Dendritic cell treated with granulocyte-macrophage colony-stimulating factor and Interleukin-4, amounts not matched to agents 40 ng/mL and 50 ng/mL, for 4 days (primary cell): ENCODE data around the gene GAN.

ENCODE experiments used
- H3K27ac Mint-ChIP-seq: one replicate; pipeline ENCODE4 v1.8.0; 2022; ENCODE audit warnings: mild to moderate bottlenecking, mixed read lengths
- H3K27me3 Mint-ChIP-seq: one replicate; pipeline ENCODE4 v1.8.0; 2022; ENCODE audit warnings: mild to moderate bottlenecking, mixed read lengths
- H3K36me3 Mint-ChIP-seq: one replicate; pipeline ENCODE4 v1.8.0; 2022; ENCODE audit warnings: low read depth, mixed read lengths
- H3K4me1 Mint-ChIP-seq: one replicate; pipeline ENCODE4 v1.8.0; 2022; ENCODE audit warnings: low read depth, mixed read lengths
- H3K4me3 Mint-ChIP-seq: one replicate; pipeline ENCODE4 v1.8.0; 2022; ENCODE audit warnings: mild to moderate bottlenecking, moderate library complexity, mixed read lengths
- H3K9me3 Mint-ChIP-seq: one replicate; pipeline ENCODE4 v1.8.0; 2022; ENCODE audit warnings: mixed read lengths
- intact Hi-C: fragments of 100-400 bp; cut with micrococcal nuclease; formaldehyde crosslinking; loops from one replicate; pipeline ENCODE4 v1.15.0; 2022

Gene GAN, protein sequence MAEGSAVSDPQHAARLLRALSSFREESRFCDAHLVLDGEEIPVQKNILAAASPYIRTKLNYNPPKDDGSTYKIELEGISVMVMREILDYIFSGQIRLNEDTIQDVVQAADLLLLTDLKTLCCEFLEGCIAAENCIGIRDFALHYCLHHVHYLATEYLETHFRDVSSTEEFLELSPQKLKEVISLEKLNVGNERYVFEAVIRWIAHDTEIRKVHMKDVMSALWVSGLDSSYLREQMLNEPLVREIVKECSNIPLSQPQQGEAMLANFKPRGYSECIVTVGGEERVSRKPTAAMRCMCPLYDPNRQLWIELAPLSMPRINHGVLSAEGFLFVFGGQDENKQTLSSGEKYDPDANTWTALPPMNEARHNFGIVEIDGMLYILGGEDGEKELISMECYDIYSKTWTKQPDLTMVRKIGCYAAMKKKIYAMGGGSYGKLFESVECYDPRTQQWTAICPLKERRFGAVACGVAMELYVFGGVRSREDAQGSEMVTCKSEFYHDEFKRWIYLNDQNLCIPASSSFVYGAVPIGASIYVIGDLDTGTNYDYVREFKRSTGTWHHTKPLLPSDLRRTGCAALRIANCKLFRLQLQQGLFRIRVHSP

DNA sequence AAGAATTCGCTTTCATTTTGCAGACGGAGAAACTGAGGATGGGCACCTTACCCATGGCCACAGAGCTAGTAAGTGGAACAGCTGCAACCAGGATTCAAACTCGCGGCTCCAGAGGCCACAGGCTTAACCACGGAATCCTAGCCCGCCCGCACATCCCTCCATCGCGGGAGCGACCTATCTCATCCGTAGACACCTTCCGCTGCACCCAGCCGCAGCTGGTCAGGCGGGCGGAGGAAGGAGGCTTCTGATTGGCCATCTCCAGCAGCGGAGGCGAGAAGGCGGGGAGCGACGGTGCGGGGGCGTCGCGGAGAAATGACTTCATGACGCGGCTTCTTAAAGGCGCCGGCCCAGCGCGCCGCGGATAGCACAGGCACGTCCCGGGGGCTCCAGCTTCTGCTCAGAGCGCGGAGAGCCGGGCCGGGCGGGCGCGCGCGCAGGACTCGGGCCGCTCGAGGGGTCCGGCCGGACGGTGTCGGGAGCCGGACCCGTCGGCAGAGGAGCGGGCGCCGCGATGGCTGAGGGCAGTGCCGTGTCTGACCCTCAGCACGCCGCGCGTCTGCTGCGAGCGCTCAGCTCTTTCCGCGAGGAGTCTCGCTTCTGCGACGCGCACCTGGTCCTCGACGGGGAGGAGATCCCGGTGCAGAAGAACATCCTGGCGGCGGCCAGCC, at the start of gene GAN:
TSS of gene GAN (plus strand) at position 360 of the 668 bp plus-strand sequence. CDS start at position 512, 152 bp downstream.
- Mint-ChIP-seq H3K27me3 (no peaks in the 10 kb centered on the region), H3K9me3 (no peaks in the 10 kb centered on the region), H3K27ac (peak within 1 kb of the TSS; percentile 79), H3K4me1 (peaks cover 33% of the 10 kb centered on the region), H3K36me3 (peaks cover 8% of the 10 kb centered on the region), H3K4me3 (peak within 1 kb of the TSS; percentile 89)
- intact Hi-C loops: loop anchor here (2.0 to 10.0 kb wide), 2 partner anchors 238 to 310 kb away; partner anchors contain the start of genes C16orf46, CENPN and CMC2

DNA sequence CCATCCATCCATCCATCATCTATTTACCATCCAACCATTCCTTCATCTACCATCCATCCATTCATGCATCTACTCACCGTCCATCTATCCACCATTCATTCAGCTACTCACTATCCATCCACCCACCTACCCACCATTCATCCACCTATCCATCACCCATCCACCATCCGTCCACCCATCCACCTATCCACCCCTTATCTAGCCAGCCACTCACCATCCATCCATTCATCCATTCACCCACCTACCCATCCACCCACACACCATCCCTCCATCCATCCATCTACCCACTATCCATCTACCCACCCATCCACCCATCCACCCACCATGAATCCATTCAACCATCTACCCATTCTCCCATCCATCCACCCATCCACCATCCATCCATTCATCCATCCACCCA, 49.7 kb upstream of the GAN start:
- intact Hi-C loops: no loop called here
- H3K27me3 Mint-ChIP-seq: no peaks in the 10 kb centered on the region

DNA sequence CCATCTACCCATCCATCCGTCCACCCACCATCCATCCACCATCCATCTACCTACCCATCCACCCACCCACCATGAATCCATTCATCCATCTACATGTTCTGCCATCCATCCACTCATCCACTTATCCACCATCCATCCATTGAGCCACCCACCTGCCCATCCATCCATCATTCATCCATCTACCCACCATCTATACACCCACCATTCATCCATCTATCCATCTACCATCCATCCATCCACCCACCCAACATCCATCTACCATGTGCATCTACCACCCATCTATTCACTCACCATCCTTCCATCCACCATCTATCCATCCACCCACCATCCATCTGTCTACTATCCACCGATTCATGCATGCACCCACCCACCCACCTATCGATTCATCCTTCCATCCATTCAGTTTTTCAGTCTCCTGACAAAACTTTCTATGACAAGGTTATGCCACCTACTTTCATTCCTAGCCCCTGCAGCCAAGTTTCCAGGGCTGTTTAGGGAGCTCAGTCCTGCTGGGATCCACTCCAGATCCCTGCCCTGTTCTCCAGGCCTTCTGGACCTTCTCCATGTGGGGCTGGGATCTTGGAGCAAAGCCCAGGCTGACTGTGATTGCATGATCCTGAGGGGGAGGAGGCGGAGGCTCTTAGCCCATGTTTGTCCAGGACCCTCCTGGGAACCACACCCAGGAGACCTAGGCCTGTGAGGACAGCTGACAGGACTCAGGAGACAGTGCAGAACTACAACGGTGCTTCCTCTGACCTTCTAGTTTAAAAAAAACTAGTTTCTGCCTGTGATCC, 48.9 kb upstream of the GAN start:
- intact Hi-C loops: no loop called here
- Mint-ChIP-seq H3K27ac (no peak overlapping the region), H3K4me3 (no peak overlapping the region), H3K36me3 (no peaks in the 10 kb centered on the region), H3K27me3 (no peaks in the 10 kb centered on the region), H3K4me1 (peaks cover 3% of the 10 kb centered on the region), H3K9me3 (no peaks in the 10 kb centered on the region)

More for the DNA sequence above, 49.7 kb upstream of the GAN start:
- Mint-ChIP-seq H3K4me3 (no peak overlapping the region), H3K9me3 (no peaks in the 10 kb centered on the region), H3K27ac (no peak overlapping the region), H3K36me3 (no peaks in the 10 kb centered on the region), H3K4me1 (peaks cover 5% of the 10 kb centered on the region)

DNA sequence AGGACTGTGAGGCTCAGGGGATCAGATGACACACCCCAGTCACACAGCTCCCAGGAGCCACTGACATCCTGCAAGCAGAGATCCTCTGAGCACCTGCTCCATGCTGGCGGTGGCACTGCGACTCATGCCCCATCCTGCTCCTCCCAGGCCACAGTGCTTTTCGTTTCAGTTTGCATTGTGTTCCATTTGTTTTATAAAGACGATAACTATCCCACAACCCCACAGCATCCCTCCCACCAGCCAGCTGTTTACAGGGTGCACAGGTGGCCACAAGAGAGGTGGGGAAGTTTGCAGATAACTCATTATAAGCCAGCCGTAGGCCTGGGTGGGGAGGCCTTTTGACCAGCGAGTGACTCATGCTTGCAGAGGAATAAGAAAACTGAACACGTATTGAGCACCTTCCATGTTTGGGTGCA, 48.1 kb upstream of the GAN start:
- Mint-ChIP-seq H3K36me3 (no peaks in the 10 kb centered on the region), H3K4me3 (no peak overlapping the region), H3K27me3 (no peaks in the 10 kb centered on the region), H3K9me3 (no peaks in the 10 kb centered on the region), H3K27ac (no peak overlapping the region), H3K4me1 (no peaks in the 10 kb centered on the region)
- intact Hi-C loops: no loop called here

DNA sequence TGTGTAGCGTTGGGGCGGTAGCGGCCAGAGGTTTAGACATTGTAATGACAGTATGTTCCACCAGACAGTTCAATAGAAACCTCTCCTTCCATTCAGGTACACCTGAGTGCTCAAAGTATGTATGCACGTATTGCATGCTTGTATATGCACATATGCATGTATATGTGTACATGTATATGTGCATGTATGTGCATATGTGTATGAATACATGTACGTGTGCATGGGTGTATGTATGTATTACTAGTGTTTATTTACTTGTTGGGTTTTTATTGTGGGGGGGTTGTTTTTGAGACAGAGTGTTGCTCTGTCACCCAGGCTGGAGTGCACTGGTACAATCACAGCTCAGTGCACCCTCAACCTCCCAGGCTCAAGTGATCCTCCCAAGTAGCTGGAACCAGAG, 46.3 kb upstream of the GAN start:
- Mint-ChIP-seq H3K4me3 (no peak overlapping the region), H3K27ac (no peak overlapping the region), H3K27me3 (no peaks in the 10 kb centered on the region), H3K9me3 (no peaks in the 10 kb centered on the region), H3K36me3 (no peaks in the 10 kb centered on the region), H3K4me1 (no peaks in the 10 kb centered on the region)
- intact Hi-C loops: no loop called here

DNA sequence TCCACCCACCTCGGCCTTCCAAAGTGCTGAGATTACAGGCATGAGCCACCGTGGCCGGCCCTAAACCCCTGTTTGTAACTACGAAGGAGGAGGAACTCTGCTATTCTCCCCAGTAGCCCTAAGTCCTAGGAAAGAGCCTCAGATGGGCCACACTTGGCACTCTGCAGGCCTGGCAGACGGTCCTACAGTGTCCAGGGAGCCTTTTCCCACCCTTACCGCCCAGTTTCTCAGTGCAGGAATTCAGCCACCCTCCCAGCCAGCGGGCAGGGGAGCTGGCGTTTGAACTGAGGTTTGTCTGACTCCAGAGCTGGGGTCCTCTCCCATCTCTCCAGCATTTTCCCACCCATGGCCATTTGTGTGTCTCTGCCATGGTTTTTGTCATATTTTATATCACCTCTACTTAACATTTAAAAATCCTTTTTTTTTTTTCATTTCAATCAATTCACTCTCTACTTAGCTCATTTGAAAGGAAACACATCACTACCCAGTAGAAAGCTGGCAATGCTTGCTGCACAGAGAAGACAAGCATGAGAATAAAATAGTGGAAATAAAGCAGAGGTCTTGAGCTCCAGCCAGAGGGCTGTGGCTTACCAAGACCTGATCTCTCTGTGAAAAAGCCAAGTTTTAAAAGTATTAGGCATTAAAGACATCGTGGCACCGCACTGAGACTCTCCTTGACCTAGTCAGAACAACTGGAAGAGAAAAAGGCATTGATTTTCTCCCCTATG, 41.4 kb upstream of the GAN start:
- H3K27me3 Mint-ChIP-seq: no peaks in the 10 kb centered on the region
- H3K4me3 Mint-ChIP-seq: no peak overlapping the region
- intact Hi-C loops: no loop called here
- no peaks in the 10 kb centered on the region for H3K4me1 Mint-ChIP-seq
- no peak overlapping the region for H3K27ac Mint-ChIP-seq
- no peaks in the 10 kb centered on the region for H3K9me3 Mint-ChIP-seq
- no peaks in the 10 kb centered on the region for H3K36me3 Mint-ChIP-seq

DNA sequence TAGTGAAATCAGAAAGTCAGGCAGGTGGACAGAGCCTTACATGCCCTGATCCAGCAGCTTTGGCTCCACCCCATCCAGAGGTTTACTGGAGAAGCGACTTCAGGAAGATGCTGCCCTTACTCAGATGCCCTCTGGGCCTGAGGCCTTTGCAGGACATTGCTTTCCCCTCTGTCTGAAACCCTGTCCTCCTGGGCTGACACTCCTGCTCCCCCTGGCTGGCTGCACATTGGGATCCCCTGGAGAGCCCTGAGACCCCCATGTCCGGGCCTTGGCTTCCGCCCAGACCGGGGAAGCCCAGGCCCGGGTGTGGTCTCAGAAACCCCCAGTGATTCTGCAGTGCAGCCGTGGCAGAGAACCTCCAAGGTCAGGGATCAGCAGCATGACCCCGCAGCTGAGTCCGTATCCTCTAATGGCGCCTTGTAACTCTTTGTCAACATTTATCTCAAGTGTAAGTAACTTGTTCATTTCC, 39.7 kb upstream of the GAN start:
- no peak overlapping the region for H3K27ac Mint-ChIP-seq
- intact Hi-C loops: no loop called here
- H3K9me3 Mint-ChIP-seq: no peaks in the 10 kb centered on the region

DNA sequence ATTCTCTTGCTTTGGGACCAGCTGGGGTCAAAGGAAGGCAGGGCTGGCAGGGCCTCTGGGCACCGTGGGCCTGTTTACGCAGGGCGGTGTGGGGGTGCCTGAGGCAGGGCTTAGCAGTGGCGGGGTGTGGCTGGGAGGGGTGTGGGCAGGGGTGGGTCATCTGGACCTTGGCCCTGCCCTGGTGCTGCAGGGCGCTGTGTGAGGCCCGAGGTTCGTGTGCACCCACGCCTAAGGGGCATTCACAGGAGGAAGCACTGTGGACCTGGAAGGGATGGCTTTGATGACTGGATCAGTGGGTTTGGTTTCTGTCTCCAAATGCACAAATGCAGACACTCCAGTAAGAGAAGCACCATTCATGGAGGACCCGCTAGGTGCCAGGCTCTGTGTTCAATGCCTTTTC, 39.0 kb upstream of the GAN start:
- H3K4me3 Mint-ChIP-seq: no peak overlapping the region
- no peaks in the 10 kb centered on the region for H3K36me3 Mint-ChIP-seq
- intact Hi-C loops: no loop called here
- no peaks in the 10 kb centered on the region for H3K4me1 Mint-ChIP-seq
- H3K27me3 Mint-ChIP-seq: no peaks in the 10 kb centered on the region
- H3K27ac Mint-ChIP-seq: no peak overlapping the region
- H3K9me3 Mint-ChIP-seq: no peaks in the 10 kb centered on the region

More for the DNA sequence above, 39.7 kb upstream of the GAN start:
- no peaks in the 10 kb centered on the region for H3K27me3 Mint-ChIP-seq
- H3K4me3 Mint-ChIP-seq: no peak overlapping the region
- no peaks in the 10 kb centered on the region for H3K4me1 Mint-ChIP-seq
- no peaks in the 10 kb centered on the region for H3K36me3 Mint-ChIP-seq

DNA sequence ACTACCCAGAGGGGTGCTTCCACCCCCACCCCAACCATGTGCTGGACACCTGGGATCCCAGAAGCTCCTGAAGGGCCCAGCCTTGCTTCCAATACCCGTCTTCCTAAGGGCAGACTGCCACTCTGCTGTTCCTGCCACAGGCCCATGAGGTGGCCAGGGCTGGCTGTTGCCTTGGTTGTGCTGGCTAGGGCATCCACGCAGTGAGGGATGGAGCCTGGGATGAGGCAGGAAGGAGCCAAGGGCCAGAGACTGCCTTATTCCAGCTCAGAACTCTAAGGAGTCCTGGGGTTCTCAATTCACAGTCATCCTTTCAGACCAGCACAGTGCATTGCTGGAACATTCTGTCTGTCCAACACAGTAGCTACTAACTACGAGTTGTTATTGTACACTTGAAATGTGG, 38.4 kb upstream of the GAN start:
- intact Hi-C loops: no loop called here
- H3K27ac Mint-ChIP-seq: no peak overlapping the region
- H3K4me3 Mint-ChIP-seq: no peak overlapping the region
- H3K36me3 Mint-ChIP-seq: no peaks in the 10 kb centered on the region
- H3K9me3 Mint-ChIP-seq: no peaks in the 10 kb centered on the region
- no peaks in the 10 kb centered on the region for H3K4me1 Mint-ChIP-seq
- no peaks in the 10 kb centered on the region for H3K27me3 Mint-ChIP-seq

DNA sequence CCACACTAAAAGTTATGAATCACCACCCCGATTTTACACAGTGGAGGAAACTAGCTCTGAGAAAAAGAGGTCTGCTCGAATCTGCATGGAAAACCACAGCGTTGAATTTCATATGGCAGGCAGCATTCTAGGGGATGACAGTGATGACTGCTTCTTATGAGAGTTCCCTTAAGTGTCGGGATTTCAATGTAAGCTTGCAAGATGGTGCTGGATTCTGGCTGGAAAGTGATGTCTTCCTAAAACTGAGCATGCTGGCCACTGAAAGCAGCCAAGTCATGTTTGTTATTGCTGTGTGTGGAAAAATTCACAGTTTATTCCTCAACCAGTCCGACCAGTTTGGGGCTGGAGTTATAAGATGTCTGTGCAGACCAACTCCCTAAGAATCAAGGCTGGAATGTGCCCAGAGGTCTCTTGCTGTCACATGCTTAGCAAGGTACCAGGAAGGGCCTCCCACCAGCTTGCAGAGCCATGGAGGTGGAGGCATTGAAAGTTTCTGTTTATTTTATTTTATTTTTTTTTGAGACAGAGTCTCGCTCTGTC, 37.2 kb upstream of the GAN start:
- H3K27ac Mint-ChIP-seq: no peak overlapping the region
- H3K4me3 Mint-ChIP-seq: no peak overlapping the region
- H3K9me3 Mint-ChIP-seq: no peaks in the 10 kb centered on the region
- intact Hi-C loops: no loop called here
- no peaks in the 10 kb centered on the region for H3K27me3 Mint-ChIP-seq
- H3K36me3 Mint-ChIP-seq: no peaks in the 10 kb centered on the region
- no peaks in the 10 kb centered on the region for H3K4me1 Mint-ChIP-seq

DNA sequence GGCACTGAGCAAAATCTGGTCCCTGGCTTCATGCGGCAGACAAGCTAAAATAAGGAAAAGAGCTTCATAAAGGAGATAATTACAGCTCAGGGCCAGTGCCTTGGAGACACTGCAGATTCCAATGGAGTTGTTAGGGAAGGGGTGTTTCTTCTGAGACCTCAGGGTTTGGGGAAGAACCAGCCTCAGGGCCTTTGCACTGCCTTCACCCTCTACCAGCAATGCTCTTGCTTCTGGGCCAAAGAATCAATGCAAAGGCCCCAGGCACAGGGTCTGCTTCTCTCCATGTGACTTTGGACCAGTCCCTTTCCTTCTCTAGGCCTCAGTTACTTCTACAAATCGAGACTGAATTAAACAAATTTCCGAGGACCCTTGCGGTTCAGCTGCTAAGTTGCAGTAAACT, 36.2 kb upstream of the GAN start:
- Mint-ChIP-seq H3K27me3 (no peaks in the 10 kb centered on the region), H3K27ac (no peak overlapping the region), H3K36me3 (no peaks in the 10 kb centered on the region), H3K4me3 (no peak overlapping the region), H3K4me1 (no peaks in the 10 kb centered on the region), H3K9me3 (no peaks in the 10 kb centered on the region)
- intact Hi-C loops: no loop called here

DNA sequence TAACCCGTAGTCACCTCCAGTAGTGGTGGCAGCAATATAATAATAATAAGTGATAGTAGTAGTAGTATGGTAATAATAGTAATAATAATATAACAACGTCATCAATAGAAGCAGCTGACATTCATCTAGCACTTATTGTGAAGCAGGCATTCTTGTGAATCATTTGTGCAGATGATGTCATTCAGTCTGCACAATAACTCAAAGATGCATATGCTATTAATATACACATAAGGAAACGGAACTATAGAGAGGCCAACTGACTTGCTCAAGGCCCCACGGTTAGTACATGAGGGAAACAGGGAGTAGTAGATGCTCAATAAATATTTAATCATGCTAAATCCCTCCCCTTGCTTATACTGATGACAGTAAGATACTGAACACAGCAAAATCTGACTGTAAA, 35.4 kb upstream of the GAN start:
- H3K4me3 Mint-ChIP-seq: no peak overlapping the region
- intact Hi-C loops: no loop called here

DNA sequence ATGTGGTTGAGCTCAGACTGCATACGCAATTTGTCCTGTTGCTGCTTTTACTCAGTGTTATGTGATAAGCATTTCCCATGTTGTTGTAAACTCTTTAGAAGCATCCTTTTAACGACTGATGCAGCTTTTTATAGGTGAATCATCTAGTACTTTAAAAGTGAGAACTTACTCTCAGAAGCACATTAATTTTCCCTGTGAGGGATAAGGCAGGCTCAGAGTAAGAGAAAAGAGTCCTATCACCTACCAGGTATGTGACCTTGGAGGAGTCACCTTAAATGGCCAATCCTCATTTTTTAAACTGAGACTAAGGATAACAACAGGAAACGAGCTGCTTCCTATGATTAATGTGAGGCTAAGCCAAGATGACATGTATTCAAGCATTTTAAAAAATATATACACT, 34.4 kb upstream of the GAN start:
- Mint-ChIP-seq H3K36me3 (no peaks in the 10 kb centered on the region), H3K27ac (no peak overlapping the region), H3K4me1 (no peaks in the 10 kb centered on the region), H3K4me3 (no peak overlapping the region), H3K9me3 (no peaks in the 10 kb centered on the region), H3K27me3 (no peaks in the 10 kb centered on the region)
- intact Hi-C loops: no loop called here

More for the DNA sequence above, 35.4 kb upstream of the GAN start:
- Mint-ChIP-seq H3K9me3 (no peaks in the 10 kb centered on the region), H3K27ac (no peak overlapping the region), H3K4me1 (no peaks in the 10 kb centered on the region), H3K27me3 (no peaks in the 10 kb centered on the region), H3K36me3 (no peaks in the 10 kb centered on the region)
